Kidney tubule cell (primary cell): ENCODE results near the gene SULT4A1.
A peak's percentile ranks its signal among the peaks of the same experiment; 100 is the strongest.
"Not testable (repeated sequence)": the region's sequence is repeated elsewhere in the genome, so short reads cannot be mapped to it uniquely, and the experiment has no call there.

Experiments used
- DNase-seq: peaks from one replicate; pipeline ENCODE4 v3.0.0-alpha.2; 2018; ENCODE audit warnings: low spot score

The SULT4A1 gene

DNA sequence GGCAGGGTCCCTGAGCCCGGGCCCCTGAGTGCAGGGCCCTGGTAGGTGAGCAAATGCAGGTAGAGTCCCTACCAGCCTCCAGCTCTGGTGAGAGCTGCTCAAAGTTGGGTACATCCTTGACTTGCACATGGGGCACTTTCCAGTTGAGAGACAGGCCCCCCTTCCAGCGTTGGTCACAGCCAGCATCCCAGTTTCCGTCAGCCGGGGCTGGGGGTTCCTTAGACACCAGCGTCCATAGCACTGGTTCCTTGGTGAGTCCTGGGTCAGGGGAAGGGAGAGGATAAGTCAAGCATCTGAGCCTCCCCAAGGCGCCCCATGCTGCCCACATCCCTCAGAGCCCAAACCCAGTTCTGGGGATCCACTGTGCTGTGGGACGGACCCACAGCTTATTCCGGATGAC is 23.9 kb upstream of the SULT4A1 start:
- no peak for DNase-seq

DNA sequence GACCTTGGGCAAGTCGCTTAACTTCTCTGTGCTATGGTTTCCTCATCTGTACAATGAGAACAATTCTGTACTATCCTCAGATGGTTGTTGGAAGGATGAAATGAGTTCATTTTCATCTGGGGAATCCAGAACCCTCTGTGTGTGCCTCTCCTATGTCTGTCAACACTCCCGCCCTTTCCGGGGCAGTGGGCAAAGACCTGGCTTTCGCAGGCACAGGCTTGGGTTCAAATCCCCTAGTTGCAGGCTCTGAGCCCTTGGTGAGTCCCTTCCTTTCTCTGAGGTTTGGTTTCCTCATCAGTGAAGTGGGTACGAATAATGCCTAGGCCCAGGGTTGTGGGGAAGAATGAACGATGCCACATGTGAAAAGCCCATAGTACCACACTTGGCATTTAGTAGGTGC is 23.5 kb upstream of the SULT4A1 start:
- no peak for DNase-seq

DNA sequence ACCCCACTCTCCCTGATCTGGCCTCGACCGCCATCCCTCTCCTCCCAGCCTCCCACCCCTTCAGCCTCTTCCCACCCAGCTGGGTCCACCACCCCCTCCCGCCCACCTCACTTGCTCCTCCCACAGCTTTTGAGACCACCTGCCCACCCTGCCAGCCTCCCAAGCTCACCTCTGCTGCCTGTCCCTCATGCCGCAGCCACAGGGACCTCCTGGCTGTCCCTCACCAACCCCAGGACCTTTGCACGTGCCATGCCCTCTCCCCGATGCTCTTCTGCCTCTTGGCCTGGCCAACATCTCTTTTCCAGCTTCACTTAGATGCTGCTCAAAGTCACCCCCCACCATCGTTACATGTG is 23.0 kb upstream of the SULT4A1 start:
- DNase-seq = no peak

DNA sequence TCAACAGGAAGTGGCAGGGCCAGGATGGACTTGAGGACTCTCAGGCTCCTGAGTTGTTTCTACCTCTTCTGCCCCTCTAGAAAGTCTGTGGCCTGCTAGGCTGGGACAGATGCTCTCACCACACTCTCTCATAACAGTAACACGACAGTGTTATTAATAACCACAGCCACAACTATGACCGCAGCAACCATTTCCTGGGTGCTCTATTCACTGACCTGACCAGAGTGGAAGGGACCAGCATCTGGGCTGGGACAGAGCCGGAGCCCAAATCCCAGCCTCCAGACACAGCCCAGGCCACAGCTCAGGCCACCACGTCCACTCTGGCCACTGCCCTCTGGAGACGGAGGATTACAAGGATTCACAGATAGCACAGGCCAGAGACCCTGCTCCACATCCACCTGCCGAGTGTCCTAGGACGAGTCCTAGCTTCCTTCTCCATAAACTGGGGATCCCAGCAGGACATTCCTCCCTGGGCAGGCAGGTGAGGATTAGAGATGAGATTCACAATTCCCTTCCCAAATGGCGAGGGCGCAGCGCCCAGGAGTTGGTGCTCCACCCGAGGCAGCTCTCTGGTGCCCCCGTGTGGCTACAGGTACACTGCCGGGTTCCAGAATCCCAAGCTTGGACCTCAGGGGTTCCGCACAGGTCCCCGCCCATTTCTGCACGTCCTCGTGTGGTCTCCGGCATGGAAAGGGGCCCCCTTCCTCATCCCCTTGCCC is 22.4 kb upstream of the SULT4A1 start:
- peak; percentile 51 for DNase-seq

DNA sequence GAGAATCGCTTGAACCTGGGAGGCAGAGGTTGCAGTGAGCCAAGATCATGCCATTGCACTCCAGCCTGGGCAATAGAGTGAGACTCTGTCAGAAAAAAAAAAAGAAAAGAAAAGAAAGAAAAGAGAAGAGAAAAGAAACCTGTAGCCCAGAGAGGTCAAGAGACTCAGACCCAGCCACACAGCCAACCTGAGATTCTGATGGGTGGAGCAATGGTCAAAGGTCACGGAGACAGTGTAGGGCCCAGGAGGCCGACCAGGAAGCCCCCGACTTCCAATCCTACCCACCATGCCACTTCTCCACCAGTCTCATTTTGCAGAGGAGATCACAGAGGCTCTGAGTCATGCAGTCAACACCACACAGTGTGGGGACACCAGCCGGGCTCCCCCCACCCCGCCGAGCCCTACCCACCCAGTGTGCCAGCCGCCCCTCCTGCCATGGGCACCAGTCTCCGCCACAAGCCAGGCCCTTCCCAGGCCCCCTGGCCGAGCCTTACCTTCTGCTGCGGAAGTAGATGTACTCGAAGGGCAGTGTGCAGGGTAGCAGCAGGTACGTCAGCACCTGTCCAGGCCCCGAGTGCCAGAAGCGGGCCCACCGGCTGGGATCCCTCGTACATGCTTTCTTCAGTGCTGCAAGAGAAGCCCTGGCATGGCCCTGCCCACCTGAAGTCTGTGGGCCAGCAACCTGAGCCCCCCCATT is 21.6 kb upstream of the SULT4A1 start:
- no peak for DNase-seq

DNA sequence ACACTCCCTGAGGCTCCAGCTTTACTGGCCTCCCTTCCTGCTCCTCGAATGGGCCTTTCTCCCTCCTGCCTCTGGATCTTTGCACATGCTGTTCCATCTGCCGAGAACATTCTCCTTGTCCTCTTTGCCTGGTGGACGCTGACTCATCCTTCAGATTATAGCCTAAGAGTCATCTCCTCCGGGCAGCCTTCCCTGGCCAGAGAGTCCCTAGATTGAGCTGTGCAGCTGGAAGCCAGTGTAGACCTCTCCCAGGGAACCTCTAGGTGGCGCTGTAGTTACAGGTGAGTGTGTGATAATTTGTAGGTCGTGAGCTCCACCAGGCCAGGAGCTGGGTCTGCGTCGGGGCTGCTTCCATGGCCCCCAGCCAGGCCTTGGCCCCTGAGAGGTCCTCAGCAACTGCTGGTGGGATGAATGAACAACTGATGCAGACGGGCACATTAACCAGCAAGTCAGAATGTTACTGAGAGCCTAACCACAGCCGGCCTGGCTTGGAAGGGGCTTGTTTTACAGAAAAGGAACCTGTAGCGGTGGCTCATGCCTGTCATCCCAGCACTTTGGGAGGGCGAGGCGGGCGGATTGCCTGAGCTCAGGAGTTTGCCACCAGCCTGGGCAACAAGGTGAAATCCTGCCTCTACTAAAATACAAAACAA is 20.8 kb upstream of the SULT4A1 start:
- peak; percentile 84 for DNase-seq

DNA sequence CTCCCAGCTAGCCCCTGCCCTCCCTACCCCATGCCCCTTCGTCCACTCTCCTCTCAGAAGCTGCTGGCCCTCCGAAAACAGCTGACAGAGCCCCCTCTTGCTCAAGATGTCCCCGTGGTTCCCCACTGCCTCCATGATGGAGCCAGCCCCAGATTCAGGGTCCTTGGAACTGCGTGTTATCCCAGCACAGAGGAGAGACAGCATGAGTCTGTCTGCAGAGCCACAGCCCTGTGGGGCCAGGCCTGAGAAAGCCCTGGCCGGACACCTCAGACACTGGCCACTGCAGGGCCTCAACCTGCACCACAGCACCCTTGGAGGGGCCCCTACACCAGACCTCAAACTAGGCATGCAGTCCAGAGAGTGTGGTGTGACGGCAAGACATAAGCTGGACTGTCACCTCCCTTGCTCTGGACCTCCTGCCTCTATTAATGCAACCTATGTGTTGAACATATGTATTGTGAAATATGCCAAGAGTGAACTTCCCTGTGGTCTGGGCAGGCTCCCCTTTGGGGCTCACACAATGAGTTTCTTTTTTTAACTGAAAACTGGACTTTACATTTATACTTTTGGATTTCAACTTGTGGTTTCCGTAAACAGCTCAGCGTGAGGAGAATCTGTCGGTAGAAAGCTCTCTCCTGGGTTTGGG is 19.9 kb upstream of the SULT4A1 start:
- no peak for DNase-seq

DNA sequence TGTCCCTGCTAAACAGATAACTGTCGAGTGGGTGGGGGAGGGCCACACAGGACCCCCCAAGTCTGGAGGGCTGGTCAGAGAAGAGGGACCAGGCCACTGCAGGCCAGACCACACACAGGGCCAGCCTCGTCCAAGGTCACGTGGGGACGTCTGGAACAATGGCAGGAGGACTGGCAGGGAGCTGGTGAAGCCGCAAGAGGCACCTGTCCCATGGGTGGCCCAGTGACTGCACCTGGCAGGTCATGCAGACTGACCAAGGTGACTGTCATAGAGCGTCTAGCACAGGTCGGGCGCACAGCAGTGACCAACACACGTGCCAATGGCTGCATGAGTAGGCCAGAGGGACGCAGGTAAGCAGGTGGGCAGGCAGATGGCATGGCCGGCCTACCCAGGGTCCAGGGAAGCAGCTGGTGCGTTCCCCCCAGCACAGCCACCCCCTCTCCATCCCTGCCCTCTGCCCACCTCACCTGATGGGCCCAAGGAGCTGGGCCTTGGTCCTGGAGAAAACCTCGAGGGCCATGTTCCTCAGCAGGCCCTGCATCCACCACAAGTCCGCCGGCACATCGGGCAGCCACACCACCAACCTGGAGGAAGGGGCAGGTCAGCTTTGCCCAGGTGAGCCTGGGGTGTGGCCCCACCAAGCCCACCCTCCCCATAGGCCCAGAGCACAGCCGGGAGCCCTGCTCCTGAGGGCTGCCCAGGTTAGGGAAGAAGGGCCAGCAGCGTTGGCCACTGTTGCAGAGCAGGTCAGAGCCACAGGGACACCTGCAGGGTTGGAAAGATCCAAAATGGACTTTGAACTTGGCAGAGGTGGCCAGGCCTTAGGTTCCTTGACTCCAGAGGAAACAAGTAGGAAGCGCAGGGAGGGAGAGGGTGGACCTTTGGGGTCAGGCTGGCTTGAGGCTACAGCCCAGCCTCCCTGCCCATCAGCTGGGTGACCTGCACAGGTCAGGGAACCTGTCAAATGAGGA is 19.1 kb upstream of the SULT4A1 start:
- DNase-seq = no peak

DNA sequence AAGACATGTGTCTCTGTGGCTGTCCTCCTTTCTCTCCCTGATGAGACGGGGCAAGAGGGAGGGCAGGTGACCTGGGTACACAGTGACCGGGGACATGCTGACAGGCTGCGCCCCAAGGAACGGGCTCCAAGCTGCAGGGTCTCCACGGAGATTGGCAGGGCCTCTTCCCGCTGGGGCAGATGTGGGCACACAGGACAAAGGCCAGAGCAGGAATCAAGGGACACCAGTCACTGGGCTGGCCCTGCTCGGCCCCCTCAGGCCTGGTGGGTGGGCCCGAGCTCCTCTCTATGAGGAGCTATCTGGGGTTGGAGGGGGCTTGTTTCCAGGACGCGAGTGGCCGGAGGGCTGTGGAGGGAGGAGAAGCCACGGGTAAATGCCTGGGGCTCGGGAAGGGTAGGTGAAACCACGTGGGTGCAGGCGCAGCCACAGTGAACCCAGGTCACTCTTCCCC is 18.3 kb upstream of the SULT4A1 start:
- DNase-seq = no peak

DNA sequence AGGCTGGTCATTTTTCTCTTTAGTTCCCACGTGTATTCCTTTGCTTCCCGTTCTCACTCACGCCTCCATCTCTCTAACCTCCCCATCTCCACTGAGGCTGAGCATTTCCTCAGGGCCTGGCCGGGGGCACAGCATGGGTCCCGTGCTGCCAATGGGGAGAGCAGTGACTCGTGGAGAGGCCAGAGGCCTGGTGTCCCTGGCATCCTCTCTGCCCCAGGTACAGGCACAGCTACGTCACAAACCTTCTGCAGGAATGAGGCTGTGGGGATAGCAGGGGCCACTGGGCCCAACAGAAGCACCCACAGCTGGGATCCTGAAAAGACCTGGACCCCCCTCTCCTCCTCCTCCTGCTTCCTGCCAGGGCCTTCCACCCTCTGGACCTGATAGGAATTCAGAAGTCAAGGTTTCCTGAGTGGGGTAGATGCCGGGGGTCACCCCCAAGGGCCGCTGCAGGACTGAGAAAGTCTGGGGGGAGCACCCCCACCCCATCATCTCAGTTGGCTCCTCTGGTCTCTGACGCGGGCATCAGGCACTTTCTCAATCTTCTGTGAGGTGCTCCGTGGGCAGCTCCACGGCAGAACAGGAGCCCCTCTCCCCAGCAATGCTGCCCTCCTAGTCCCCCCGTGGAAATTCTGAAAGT is 17.7 kb upstream of the SULT4A1 start:
- DNase-seq = no peak

DNA sequence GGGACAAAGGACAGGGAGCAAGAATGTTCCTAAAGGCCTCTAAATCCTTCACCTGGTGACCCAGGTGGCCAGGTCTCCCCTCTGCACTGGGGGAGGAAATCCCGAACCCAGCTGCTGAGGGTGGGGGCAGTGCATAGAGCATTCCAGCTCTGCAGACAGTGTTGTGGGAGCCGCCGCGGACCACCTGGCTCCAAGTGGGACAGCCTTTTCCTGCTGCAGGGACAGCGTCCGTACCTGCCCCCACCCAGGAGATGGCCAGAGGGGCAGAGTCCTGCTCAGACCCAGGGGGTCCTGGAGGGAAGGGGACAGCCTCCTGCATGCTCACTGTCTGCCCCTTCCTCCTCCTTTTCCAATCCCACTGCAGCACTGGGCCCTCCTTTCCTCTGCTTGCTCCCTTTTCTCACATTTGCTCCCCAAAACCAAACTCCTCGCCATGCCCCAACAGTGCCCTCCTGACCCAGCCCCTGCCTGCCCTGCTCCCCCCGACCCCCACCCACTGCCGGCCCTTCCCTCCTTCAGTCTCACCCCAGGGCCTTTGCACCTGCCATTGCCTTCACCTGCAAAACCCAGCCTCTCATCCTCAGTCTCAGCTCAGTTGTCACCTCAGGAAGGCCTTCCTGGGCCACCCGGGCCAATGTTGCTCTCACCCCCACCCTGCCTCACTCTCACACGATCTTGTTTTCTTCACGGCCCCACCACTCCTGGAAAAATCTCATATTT is 16.7 kb upstream of the SULT4A1 start:
- no peak for DNase-seq

DNA sequence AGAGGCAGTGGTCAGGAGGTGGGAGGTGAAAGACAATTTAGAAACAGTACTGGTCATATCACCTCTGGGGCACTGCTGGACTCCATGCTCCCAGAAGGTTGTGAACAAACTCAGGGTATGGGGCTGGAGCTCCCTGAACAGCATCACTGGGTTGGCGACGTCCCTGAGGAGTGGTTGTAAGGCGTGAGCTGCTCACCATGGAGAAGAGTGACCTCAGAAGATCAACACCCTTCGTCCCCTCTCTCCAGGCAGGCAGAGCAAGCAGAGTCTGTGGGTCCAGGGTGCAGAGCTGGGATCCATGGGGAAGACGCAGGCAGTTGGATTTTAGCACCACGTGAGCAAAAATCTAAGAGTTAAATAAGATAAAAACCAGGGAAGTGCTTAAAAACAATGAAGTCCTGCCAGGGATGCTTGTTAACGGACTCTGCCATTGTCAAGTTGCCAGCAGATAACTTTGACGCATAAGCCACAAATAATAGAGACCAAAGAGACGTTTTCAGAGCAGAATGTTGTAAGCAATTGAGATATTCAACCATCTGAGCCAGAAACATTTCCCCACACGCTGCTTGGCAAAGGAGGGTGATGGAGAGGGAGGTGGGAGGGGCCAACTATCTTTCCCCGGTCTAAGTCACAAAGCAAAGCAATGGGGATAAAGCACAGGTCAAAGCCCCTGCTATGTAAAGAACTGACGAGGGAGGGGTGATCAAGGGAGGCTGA is 15.9 kb upstream of the SULT4A1 start:
- no peak for DNase-seq

DNA sequence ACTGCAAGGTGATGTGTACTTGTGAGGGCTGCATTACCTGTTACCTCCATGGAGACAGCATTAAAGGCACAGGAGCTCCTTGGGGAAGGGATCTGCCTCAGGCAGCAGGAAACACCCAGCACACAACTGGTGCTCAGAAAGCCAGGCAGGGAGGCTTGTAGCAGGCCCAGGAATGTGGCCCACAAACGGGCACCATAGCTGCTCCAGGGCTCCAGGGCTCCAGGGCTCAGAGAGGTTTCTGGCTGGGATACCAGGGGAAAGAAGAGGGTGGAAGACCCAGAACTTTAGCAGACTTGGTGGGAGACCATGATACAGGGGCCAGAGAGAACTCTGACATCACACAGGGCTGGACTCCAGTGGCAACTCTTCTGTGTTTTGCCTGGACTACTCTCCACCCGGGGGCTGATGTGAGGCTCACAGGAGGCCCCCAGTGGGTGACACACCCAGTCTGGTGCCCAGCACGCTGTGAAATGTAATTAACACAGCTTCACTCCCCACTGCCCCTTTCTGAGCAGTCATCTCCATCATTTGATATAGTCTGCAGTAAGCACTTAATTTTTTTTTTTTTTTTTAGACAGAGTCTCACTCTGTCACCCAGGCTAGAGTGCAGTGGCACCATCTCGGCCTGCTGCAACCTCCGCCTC is 14.7 kb upstream of the SULT4A1 start:
- no peak for DNase-seq

DNA sequence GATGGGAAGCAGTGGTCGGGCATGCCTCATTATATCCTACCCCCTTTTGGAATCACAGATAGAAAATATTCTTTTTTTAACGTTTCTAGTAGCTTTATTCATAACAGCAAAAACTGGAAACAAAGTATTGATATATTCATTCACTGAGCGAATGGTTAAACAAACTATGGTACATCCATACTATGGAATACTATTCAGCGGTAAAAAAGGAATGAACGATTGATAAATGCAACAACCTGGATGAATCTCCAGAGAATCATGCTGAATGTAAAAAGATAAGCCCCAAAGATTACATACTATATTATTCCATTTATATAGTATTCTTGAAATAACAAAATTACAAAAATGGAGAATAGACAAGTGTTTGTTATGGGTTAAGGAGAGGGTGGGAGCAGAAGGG is 7.5 kb upstream of the SULT4A1 start:
- DNase-seq = no peak

DNA sequence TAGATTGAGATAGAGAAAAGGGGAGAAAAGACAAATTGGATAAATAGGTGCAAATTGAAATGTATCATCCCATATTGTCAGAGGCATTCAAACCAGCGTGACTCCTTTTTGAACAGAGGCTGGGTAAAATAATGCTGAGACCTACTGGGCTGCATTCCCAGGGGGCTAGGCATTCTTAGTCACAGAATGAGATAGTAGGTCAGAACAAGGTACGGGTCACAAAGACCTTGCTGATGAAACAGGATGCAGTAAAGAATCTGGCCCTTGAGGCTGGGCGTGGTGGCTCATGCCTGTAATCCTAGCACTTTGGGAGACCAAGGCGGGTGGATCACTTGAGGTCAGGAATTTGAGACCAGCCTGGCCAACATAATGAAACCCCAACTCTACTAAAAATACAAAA is 6.7 kb upstream of the SULT4A1 start:
- not testable (repeated sequence) for DNase-seq

DNA sequence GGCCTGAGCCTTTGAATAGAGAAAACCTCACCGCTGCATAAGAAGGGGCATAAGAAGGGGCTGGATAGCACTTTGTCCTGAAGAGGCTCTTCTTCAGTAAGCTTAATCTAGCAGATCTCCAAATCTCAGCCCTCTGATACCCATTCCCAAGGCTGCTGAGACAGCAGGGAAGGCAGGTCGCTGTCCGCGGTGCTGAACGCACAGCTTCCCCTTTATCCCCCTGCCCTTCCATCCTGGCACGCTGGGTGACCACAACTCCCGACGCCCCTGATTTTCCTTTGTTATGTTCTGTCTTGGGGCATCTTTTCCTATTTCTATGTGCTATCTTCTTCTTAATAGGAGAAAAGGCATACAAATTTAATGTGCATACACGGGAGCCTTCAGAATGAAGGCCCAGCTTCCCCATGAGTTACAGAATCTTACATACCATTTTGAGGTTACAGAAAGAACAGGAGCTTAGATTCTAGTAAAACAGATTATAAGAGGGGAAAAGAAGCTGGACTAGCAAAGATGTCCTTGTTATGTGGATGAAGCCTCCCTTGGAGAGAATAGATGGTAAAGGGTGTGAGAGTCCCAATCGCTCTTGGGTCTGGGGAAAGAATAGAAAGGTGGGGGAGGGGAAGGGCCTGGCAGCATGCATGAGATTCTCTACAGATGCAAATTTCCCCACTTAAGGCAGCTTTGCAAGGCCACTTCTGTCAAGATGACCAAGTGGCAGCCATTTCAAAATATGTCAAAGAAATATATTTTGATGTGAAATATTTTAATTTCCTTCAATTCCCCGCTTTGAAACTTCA is 5.7 kb upstream of the SULT4A1 start:
- DNase-seq = peak; percentile 51

DNA sequence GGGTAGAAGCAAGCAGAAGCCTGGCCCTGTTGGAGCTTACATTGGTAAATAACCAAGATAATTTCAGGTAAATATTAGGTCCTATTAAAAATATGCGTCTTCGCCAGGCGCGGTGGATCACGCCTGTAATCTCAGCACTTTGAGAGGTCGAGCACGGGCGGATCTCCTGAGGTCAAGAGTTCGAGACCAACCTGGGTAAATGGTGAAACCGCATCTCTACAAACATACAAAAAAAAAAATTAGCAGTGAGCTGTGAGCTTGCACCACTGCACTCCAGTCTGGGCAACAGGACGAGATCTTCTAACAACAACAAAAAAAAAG is 529 bp upstream of the SULT4A1 start:
- DNase-seq = no peak

DNA sequence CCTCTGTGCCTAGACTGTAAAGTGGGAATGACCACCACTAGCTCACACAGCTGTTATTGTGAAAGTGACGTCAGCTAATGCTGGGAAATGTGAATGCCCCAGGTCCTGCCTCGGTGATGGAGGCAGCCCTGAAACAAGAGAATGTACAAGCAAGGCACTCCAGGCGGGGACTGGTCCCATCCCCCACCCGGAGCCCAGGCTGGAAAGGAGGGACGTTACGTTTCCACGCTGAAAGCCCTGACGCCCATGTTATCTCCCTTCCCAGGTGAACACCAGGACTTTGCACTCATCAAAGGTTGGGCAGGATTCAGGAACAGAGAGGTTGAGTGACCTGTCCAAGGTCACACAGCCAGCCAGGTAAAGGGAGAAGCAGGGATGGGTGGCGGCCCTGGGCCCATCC is 784 bp downstream of the SULT4A1 start:
- no peak for DNase-seq

DNA sequence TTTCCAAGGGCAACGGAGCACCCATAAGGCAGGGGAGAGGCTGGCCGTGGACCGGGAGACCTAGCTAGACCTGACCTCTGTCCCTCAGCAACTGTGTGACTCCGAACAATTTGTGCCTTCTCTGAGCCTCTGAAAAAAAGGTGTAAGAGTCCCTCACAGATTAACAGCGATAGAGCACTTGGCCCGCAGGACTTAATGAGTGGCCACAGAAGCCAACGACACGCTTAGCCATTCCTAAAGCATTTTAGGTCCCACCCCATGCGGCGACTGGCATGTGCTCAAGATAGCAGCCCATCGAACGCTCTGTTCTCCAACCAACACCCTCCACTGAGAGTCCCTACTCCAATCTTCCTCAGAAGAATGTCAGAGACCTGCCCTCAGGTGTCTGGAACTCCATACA is 1.5 kb downstream of the SULT4A1 start:
- DNase-seq = no peak
